Liver (tissue), 9 donors: ENCODE measurements around the gene GPD2. TPM values are rescaled to one million over a fixed set of nuclear protein-coding genes. Genes with fewer than 3 reads are reported as not detected.

Source experiments
- DNase-seq: peaks from one replicate; pipeline ENCODE4 v3.0.0-alpha.2; 2017; ENCODE audit warnings: low spot score
- H3K27ac ChIP-seq, 2 donors: one replicate each; pipeline ENCODE4 v1.7.0; 2013; ENCODE audit warnings: inconsistent platforms in 2 of 2, low read length in 2 of 2, control low read depth in 1 of 2, low read depth in 1 of 2, mild to moderate bottlenecking in 1 of 2
- H3K27me3 ChIP-seq, 4 donors: one replicate each; pipeline versions ENCODE4 v1.6.1 to v1.7.0; 2013; ENCODE audit warnings: low read length in 3 of 4, inconsistent platforms in 1 of 4, mild to moderate bottlenecking in 1 of 4, moderate library complexity in 1 of 4; ENCODE audit not compliant: control insufficient read depth in 4 of 4, insufficient read depth in 4 of 4
- H3K36me3 ChIP-seq, 4 donors: one replicate each; pipeline versions ENCODE4 v1.6.1 to v1.7.0; 2013; ENCODE audit warnings: low read length in 3 of 4, mild to moderate bottlenecking in 3 of 4, low read depth in 1 of 4, moderate library complexity in 1 of 4; ENCODE audit not compliant: control insufficient read depth in 4 of 4, insufficient read depth in 3 of 4
- H3K4me1 ChIP-seq, 4 donors: one replicate each; pipeline versions ENCODE4 v1.6.1 to v1.7.0; 2013; ENCODE audit warnings: low read length in 3 of 4, mild to moderate bottlenecking in 3 of 4, moderate library complexity in 1 of 4; ENCODE audit not compliant: control insufficient read depth in 4 of 4, insufficient read depth in 4 of 4
- H3K4me3 ChIP-seq, 3 donors: one replicate each; pipeline versions ENCODE4 v1.6.1 to v1.7.0; 2013; ENCODE audit warnings: low read length in 3 of 3, control low read depth in 1 of 3, low read depth in 1 of 3, mild to moderate bottlenecking in 1 of 3
- H3K9ac ChIP-seq, 2 donors: one replicate each; pipeline ENCODE4 v1.7.0; 2013; ENCODE audit warnings: low read length in 2 of 2, mild to moderate bottlenecking in 2 of 2, moderate library complexity in 2 of 2, control low read depth in 1 of 2, low read depth in 1 of 2
- H3K9me3 ChIP-seq, 4 donors: one replicate each; pipeline versions ENCODE4 v1.6.1 to v1.7.0; 2013; ENCODE audit warnings: low read length in 3 of 4; ENCODE audit not compliant: control insufficient read depth in 4 of 4
- EGR1 ChIP-seq, 2 donors: IDR thresholded peaks; 2 replicates each; pipeline ENCODE4 v1.6.1; 2016 to 2018; ENCODE audit warnings: antibody characterized with exemption in 2 of 2, low read depth in 2 of 2
- FOXA1 ChIP-seq: IDR thresholded peaks from 2 replicates; pipeline ENCODE4 v1.6.1; 2016; ENCODE audit warnings: antibody characterized with exemption
- FOXA2 ChIP-seq: IDR thresholded peaks from 2 replicates; pipeline ENCODE4 v1.6.1; 2016; ENCODE audit warnings: antibody characterized with exemption
- GABPA ChIP-seq, 2 donors: IDR thresholded peaks in 1 of 2; conservative IDR thresholded peaks in 1 of 2; 2 replicates each; pipeline ENCODE4 v1.6.1; 2016; ENCODE audit warnings: antibody characterized with exemption in 2 of 2, mild to moderate bottlenecking in 1 of 2, moderate library complexity in 1 of 2
- HNF4A ChIP-seq, 2 donors: conservative IDR thresholded peaks; 2 replicates each; pipeline ENCODE4 v1.6.1; 2016; ENCODE audit warnings: antibody characterized with exemption in 2 of 2, mild to moderate bottlenecking in 2 of 2
- HNF4G ChIP-seq: IDR thresholded peaks from 2 replicates; pipeline ENCODE4 v1.6.1; 2016; ENCODE audit warnings: antibody characterized with exemption
- JUND ChIP-seq, 2 donors: IDR thresholded peaks; 2 replicates each; pipeline ENCODE4 v1.6.1; 2016; ENCODE audit warnings: antibody characterized with exemption in 2 of 2
- NR2F2 ChIP-seq: IDR thresholded peaks from 2 replicates; pipeline ENCODE4 v1.6.1; 2016; ENCODE audit warnings: antibody characterized with exemption
- RAD21 ChIP-seq, 2 donors: IDR thresholded peaks; 2 replicates each; pipeline ENCODE4 v1.6.1; 2016; ENCODE audit warnings: antibody characterized with exemption in 2 of 2, mild to moderate bottlenecking in 2 of 2
- RXRA ChIP-seq, 2 donors: IDR thresholded peaks; 2 replicates each; pipeline ENCODE4 v1.6.1; 2017 to 2018; ENCODE audit warnings: antibody characterized with exemption in 2 of 2, mild to moderate bottlenecking in 1 of 2
- SP1 ChIP-seq: IDR thresholded peaks from 2 replicates; pipeline ENCODE4 v1.6.1; 2018; ENCODE audit warnings: antibody characterized with exemption, mild to moderate bottlenecking
- TAF1 ChIP-seq: conservative IDR thresholded peaks from 2 replicates; pipeline ENCODE4 v1.6.1; 2016; ENCODE audit warnings: antibody characterized with exemption, mild to moderate bottlenecking
- YY1 ChIP-seq: IDR thresholded peaks from 2 replicates; pipeline ENCODE4 v1.6.1; 2016; ENCODE audit warnings: antibody characterized with exemption, mild to moderate bottlenecking
- WGBS: extraction: QIAGEN DNeasy Blood & Tissue Kit; methylation state at CpG from one replicate; pipeline ENCODE4 v1.1.7; 2013; 5-methylcytosine and 5-hydroxymethylcytosine counted together
- polyA plus RNA-seq, 2 donors: library from polyadenylated mRNA; stranded (reverse) in 1 of 2; unstranded in 1 of 2; fragments of 200-250 nt in 1 of 2; fragments of >200 nt in 1 of 2; fragmentation: Nextera tagmentation in 1 of 2; extraction: Ambion mirVana in 1 of 2; gene quantifications; one replicate each; pipeline versions ENCODE4 v1.2.1 to v1.2.3, GENCODE V29; 2013 to 2015
- total RNA-seq, 2 donors: library from RNA; depleted of rRNA; stranded (reverse); fragments of >200 nt; gene quantifications; one replicate each; pipeline ENCODE4 v1.2.3, GENCODE V29; 2014
- TF ChIP-seq, protein P1 (sequence below): IDR thresholded peaks from 2 replicates; pipeline ENCODE4 v1.6.1; 2016; ENCODE audit warnings: antibody characterized with exemption, mild to moderate bottlenecking
- TF ChIP-seq, protein P2 (sequence below): IDR thresholded peaks from 2 replicates; pipeline ENCODE4 v1.6.1; 2016; ENCODE audit warnings: antibody characterized with exemption
- TF ChIP-seq, protein P3 (sequence below): IDR thresholded peaks from 2 replicates; pipeline ENCODE4 v1.6.1; 2016; ENCODE audit warnings: antibody characterized with exemption
- TF ChIP-seq, protein P4 (sequence below): IDR thresholded peaks from 2 replicates; pipeline ENCODE4 v1.6.1; 2016; ENCODE audit warnings: antibody characterized with exemption
- TF ChIP-seq, protein P5 (sequence below): fragments of 150-350 bp; IDR thresholded peaks from 2 replicates; pipeline ENCODE4 v1.5.1; 2017; ENCODE audit warnings: improper control_type of control experiment, low read depth, low read length; ENCODE audit not compliant: missing input control
- donor health status: healthy.
- donor health status: healthy.
- donor health status: healthy.
- donor health status: healthy.
- donor health status: healthy.

GPD2 gene
- total and polyA plus RNA-seq, 4 donors = 1.4 to 14.3 (median 6.1) TPM

DNA sequence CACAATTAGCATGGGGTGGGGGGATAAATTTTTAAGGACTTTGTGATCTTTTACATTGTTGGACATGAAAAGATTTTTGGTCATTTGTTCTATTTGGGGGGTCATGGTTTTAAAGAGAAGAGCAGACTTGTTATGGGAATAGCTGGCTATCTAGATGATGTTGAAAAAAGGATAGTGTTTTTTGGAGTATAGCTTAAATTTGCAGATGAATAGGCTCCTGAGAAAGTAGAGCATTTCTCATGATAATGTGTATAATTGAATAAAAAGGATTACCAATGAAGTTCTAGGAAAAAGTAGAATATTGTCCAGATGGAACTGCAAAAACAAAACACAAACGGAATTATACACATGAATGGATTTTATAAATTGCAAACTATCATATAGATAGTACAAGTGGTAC, 186.3 kb downstream of the GPD2 start (continued):
- TF ChIP-seq, protein P1, sequence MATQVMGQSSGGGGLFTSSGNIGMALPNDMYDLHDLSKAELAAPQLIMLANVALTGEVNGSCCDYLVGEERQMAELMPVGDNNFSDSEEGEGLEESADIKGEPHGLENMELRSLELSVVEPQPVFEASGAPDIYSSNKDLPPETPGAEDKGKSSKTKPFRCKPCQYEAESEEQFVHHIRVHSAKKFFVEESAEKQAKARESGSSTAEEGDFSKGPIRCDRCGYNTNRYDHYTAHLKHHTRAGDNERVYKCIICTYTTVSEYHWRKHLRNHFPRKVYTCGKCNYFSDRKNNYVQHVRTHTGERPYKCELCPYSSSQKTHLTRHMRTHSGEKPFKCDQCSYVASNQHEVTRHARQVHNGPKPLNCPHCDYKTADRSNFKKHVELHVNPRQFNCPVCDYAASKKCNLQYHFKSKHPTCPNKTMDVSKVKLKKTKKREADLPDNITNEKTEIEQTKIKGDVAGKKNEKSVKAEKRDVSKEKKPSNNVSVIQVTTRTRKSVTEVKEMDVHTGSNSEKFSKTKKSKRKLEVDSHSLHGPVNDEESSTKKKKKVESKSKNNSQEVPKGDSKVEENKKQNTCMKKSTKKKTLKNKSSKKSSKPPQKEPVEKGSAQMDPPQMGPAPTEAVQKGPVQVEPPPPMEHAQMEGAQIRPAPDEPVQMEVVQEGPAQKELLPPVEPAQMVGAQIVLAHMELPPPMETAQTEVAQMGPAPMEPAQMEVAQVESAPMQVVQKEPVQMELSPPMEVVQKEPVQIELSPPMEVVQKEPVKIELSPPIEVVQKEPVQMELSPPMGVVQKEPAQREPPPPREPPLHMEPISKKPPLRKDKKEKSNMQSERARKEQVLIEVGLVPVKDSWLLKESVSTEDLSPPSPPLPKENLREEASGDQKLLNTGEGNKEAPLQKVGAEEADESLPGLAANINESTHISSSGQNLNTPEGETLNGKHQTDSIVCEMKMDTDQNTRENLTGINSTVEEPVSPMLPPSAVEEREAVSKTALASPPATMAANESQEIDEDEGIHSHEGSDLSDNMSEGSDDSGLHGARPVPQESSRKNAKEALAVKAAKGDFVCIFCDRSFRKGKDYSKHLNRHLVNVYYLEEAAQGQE = no peak
- TF ChIP-seq TAF1 (no peak), YY1 (no peak), RXRA (IDR thresholded peaks at IDR 0.05) (no peak), NR2F2 (no peak), RAD21 (IDR thresholded peaks at IDR 0.05) (no peak)
- TF ChIP-seq, protein P2, sequence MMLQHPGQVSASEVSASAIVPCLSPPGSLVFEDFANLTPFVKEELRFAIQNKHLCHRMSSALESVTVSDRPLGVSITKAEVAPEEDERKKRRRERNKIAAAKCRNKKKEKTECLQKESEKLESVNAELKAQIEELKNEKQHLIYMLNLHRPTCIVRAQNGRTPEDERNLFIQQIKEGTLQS = no peak

DNA sequence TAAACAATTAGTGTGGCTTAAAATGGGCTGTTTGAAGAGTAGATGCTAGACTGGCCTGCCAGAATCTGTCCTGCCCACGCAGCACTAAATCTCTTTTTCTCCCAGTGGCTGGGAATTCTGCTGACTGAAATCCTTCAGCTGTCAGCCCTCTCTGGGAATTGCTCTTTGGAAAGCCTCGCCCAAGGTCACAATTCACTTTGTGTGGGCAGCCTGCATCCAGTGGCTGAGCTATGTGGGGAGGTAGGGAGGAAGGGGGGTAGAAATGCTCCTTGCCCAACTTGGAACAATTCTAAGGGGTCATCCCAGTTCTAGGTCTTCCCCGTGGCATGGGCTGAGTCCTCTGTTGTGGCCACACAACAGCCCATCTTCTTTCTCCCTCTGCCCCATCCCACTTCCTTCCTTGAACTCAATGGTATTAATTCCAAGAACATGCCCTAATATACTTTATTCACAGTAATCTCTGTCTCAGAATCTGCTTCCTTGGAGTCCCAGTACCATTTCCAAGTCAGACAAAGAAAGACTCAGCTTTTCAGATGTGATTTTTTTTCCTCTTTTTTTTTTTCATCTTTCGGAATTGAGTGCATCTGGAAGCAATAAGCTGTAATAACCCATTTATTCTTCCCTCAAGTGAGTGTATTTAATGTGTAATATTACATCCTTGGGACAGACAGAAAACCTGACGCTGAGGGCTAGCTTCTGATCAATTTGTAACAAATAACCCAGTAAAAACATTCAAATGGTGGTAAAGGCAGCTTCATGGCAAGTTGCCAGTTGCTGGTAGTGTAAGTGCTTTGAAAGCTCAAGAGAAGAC, 189.4 kb downstream of the GPD2 start:
- DNase-seq = no peak
- TF ChIP-seq FOXA1 (no peak), JUND (IDR thresholded peaks at IDR 0.05) (no peak), EGR1 (IDR thresholded peaks at IDR 0.05; ENCODE audit: low read depth in 2 of 2) (no peak), YY1 (no peak), NR2F2 (no peak), SP1 (no peak), GABPA (IDR thresholded peaks at IDR 0.05 in 1 of 2, conservative IDR thresholded peaks at IDR 0.05 in 1 of 2) (no peak), HNF4A (conservative IDR thresholded peaks at IDR 0.05) (no peak), TAF1 (no peak), RXRA (IDR thresholded peaks at IDR 0.05) (no peak), RAD21 (IDR thresholded peaks at IDR 0.05) (no peak), FOXA2 (no peak), HNF4G (no peak)
- TF ChIP-seq, protein P3, sequence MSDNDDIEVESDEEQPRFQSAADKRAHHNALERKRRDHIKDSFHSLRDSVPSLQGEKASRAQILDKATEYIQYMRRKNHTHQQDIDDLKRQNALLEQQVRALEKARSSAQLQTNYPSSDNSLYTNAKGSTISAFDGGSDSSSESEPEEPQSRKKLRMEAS = no peak
- TF ChIP-seq, protein P2 = no peak
- TF ChIP-seq, protein P4, sequence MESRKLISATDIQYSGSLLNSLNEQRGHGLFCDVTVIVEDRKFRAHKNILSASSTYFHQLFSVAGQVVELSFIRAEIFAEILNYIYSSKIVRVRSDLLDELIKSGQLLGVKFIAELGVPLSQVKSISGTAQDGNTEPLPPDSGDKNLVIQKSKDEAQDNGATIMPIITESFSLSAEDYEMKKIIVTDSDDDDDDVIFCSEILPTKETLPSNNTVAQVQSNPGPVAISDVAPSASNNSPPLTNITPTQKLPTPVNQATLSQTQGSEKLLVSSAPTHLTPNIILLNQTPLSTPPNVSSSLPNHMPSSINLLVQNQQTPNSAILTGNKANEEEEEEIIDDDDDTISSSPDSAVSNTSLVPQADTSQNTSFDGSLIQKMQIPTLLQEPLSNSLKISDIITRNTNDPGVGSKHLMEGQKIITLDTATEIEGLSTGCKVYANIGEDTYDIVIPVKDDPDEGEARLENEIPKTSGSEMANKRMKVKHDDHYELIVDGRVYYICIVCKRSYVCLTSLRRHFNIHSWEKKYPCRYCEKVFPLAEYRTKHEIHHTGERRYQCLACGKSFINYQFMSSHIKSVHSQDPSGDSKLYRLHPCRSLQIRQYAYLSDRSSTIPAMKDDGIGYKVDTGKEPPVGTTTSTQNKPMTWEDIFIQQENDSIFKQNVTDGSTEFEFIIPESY = no peak
- TF ChIP-seq, protein P1 = no peak
- TF ChIP-seq, protein P5, sequence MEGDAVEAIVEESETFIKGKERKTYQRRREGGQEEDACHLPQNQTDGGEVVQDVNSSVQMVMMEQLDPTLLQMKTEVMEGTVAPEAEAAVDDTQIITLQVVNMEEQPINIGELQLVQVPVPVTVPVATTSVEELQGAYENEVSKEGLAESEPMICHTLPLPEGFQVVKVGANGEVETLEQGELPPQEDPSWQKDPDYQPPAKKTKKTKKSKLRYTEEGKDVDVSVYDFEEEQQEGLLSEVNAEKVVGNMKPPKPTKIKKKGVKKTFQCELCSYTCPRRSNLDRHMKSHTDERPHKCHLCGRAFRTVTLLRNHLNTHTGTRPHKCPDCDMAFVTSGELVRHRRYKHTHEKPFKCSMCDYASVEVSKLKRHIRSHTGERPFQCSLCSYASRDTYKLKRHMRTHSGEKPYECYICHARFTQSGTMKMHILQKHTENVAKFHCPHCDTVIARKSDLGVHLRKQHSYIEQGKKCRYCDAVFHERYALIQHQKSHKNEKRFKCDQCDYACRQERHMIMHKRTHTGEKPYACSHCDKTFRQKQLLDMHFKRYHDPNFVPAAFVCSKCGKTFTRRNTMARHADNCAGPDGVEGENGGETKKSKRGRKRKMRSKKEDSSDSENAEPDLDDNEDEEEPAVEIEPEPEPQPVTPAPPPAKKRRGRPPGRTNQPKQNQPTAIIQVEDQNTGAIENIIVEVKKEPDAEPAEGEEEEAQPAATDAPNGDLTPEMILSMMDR = no peak

More for the DNA sequence above, 189.4 kb downstream of the GPD2 start:
- Histone ChIP-seq H3K9ac (no peak overlapping the region), H3K27ac (no peak overlapping the region), H3K27me3 (no peaks in the 10 kb centered on the region), H3K36me3 (no peaks in the 10 kb centered on the region), H3K9me3 (peaks cover 0 to 10% (median 3%) of the 10 kb centered on the region in 4 donors), H3K4me1 (no peaks in the 10 kb centered on the region), H3K4me3 (no peak overlapping the region)
- 77% methylated on average over 5 of the region's 5 CpGs for WGBS
